ENCODE data around the gene RBMS3. TPM values are rescaled to one million over a fixed set of nuclear protein-coding genes. Genes with fewer than 3 reads are reported as not detected.

RBMS3 gene
- total RNA-seq, 1 experiment from 2014 or later = 5.9 TPM

DNA sequence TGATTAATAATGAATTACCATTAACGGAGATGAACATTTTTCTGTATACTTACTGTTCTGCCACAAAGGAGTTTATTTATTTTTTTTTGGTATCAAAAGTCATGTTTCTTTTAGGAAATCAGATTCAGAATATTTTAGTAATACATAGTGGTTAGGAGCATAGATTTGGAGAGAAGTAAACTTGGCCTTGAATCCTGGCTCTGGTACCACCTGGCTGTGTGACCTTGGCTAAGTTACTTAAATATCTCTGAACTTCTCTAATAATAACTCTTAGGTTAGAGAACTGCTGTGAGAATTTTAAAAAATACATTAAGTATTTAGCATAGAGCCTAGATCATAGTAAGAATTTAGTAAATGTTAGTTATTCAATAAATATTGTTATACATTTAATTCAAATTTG is 309.1 kb downstream of the RBMS3 start:
- CTCF ChIA-PET = no interaction called here
- intact Hi-C loops (cut with micrococcal nuclease; ENCODE audit: unreplicated experiment) = no loop called here
- POLR2A ChIA-PET (ENCODE audit: low non-redundant PET) = no interaction called here

DNA sequence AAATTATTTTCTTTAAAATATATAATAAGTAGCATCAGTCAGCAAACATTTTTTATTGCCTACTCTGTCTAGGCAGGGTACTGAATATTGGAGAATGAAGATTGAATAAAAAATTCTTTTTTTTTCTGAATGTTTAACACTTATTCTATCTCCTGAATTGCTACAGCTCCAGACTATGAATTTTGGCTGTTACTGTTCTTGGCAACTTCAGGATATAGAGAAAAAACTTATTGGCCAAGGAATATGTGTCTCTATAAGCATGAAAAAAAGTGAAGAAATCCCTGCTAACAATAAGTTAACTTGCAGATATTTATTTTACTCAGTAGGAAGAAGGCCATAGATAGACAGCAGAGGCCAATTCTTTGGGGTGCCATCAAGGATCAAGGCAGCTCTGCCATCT is 309.6 kb downstream of the RBMS3 start:
- Histone ChIP-seq H3K27ac (ENCODE audit: low read depth, low read length, poor library complexity, severe bottlenecking) (no peak overlapping the region), H3K9me3 (ENCODE audit: low read depth, low read length, poor library complexity, severe bottlenecking) (no peaks in the 10 kb centered on the region), H3K27me3 (replicated peaks; ENCODE audit: insufficient read depth, low read depth, low read length, poor library complexity) (no peaks in the 10 kb centered on the region), H3K4me1 (ENCODE audit: insufficient read depth, low read length, poor library complexity, severe bottlenecking) (peaks cover 14% of the 10 kb centered on the region), H3K36me3 (ENCODE audit: insufficient read depth, low read length, poor library complexity, severe bottlenecking) (no peaks in the 10 kb centered on the region), H3K4me3 (ENCODE audit: low read depth, low read length, poor library complexity, severe bottlenecking) (no peak overlapping the region)
- TF ChIP-seq, protein P1, sequence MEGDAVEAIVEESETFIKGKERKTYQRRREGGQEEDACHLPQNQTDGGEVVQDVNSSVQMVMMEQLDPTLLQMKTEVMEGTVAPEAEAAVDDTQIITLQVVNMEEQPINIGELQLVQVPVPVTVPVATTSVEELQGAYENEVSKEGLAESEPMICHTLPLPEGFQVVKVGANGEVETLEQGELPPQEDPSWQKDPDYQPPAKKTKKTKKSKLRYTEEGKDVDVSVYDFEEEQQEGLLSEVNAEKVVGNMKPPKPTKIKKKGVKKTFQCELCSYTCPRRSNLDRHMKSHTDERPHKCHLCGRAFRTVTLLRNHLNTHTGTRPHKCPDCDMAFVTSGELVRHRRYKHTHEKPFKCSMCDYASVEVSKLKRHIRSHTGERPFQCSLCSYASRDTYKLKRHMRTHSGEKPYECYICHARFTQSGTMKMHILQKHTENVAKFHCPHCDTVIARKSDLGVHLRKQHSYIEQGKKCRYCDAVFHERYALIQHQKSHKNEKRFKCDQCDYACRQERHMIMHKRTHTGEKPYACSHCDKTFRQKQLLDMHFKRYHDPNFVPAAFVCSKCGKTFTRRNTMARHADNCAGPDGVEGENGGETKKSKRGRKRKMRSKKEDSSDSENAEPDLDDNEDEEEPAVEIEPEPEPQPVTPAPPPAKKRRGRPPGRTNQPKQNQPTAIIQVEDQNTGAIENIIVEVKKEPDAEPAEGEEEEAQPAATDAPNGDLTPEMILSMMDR (conservative IDR thresholded peaks at IDR 0.05; ENCODE audit: low read depth, low read length) = no peak
- no peak for TF ChIP-seq EZH2 (IDR thresholded peaks at IDR 0.05; ENCODE audit: borderline replicate concordance, low read depth, low read length, poor library complexity, severe bottlenecking)
- CTCF ChIA-PET = no interaction called here
- POLR2A ChIA-PET (ENCODE audit: low non-redundant PET) = no interaction called here
- no peak for DNase-seq (ENCODE audit: low spot score)
- BruUV-seq (replicated peaks) = no TSS peak
- intact Hi-C loops (cut with micrococcal nuclease; ENCODE audit: unreplicated experiment) = no loop called here

More for the DNA sequence above, 309.1 kb downstream of the RBMS3 start:
- Histone ChIP-seq H3K4me1 (ENCODE audit: insufficient read depth, low read length, poor library complexity, severe bottlenecking) (peaks cover 14% of the 10 kb centered on the region), H3K9me3 (ENCODE audit: low read depth, low read length, poor library complexity, severe bottlenecking) (no peaks in the 10 kb centered on the region), H3K36me3 (ENCODE audit: insufficient read depth, low read length, poor library complexity, severe bottlenecking) (no peaks in the 10 kb centered on the region), H3K27me3 (replicated peaks; ENCODE audit: insufficient read depth, low read depth, low read length, poor library complexity) (no peaks in the 10 kb centered on the region), H3K27ac (ENCODE audit: low read depth, low read length, poor library complexity, severe bottlenecking) (no peak overlapping the region), H3K4me3 (ENCODE audit: low read depth, low read length, poor library complexity, severe bottlenecking) (no peak overlapping the region)
- TF ChIP-seq EZH2 (IDR thresholded peaks at IDR 0.05; ENCODE audit: borderline replicate concordance, low read depth, low read length, poor library complexity, severe bottlenecking) = no peak
- TF ChIP-seq, protein P1 (conservative IDR thresholded peaks at IDR 0.05; ENCODE audit: low read depth, low read length) = no peak
- DNase-seq (ENCODE audit: low spot score) = no peak
- no TSS peak for BruUV-seq (replicated peaks)

DNA sequence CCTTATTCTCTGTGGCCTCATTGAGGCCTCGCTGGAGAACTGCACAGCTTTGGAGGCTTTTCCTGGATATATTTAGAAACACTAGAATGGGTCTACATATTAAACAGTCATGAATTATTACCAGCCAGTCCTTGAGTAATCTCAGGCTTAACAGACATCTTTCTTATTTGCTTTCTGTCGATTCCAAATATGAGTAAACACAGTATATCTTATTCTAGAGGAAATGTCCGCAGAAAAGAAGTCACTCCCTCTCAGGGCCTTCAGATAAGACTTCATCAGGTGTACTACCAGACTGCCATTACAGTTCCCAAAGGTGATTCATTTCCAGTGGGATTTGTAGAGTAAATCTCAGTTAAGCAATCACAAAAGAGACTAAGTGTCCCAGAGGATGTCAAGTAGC is 310.7 kb downstream of the RBMS3 start:
- DNase-seq (ENCODE audit: low spot score) = no peak
- TF ChIP-seq EZH2 (IDR thresholded peaks at IDR 0.05; ENCODE audit: borderline replicate concordance, low read depth, low read length, poor library complexity, severe bottlenecking) = no peak
- TF ChIP-seq, protein P1 (conservative IDR thresholded peaks at IDR 0.05; ENCODE audit: low read depth, low read length) = no peak
- Histone ChIP-seq H3K36me3 (ENCODE audit: insufficient read depth, low read length, poor library complexity, severe bottlenecking) (no peaks in the 10 kb centered on the region), H3K9me3 (ENCODE audit: low read depth, low read length, poor library complexity, severe bottlenecking) (no peaks in the 10 kb centered on the region), H3K27ac (ENCODE audit: low read depth, low read length, poor library complexity, severe bottlenecking) (no peak overlapping the region), H3K4me1 (ENCODE audit: insufficient read depth, low read length, poor library complexity, severe bottlenecking) (peaks cover 15% of the 10 kb centered on the region), H3K4me3 (ENCODE audit: low read depth, low read length, poor library complexity, severe bottlenecking) (no peak overlapping the region), H3K27me3 (replicated peaks; ENCODE audit: insufficient read depth, low read depth, low read length, poor library complexity) (no peaks in the 10 kb centered on the region)
- BruUV-seq (replicated peaks) = no TSS peak
- intact Hi-C loops (cut with micrococcal nuclease; ENCODE audit: unreplicated experiment) = no loop called here
- ChIA-PET POLR2A (ENCODE audit: low non-redundant PET) (no interaction called here), CTCF (no interaction called here)

All from A673 (cell line).